ENCODE measurements around the gene RHD.
"Not testable (repeated sequence)": the region's sequence is repeated elsewhere in the genome, so short reads cannot be mapped to it uniquely, and the experiment has no call there.

The RHD gene

GRCh38 chr1:25272238-25272637 lies at the start of gene RHD:
RHD (plus strand) TSS chr1:25272509; CDS start chr1:25272548, 39 bp downstream.
- not testable (repeated sequence) for DNase-seq

GRCh38 chr1:25222606-25223005 lies 49.7 kb upstream of the RHD start:
- DNase-seq: no peak

- DNase-seq: no peak
Measured at GRCh38 chr1:25223471-25223870, 48.8 kb upstream of the RHD start.

- peak; percentile 94 for DNase-seq
Measured at GRCh38 chr1:25232027-25232865, 40.1 kb upstream of the RHD start, which contains the start of gene SYF2. SYF2 (minus strand) TSS chr1:25232502; CDS start chr1:25232467, 35 bp downstream.

- DNase-seq: peak; percentile 88
Measured at GRCh38 chr1:25232866-25233784, 39.2 kb upstream of the RHD start.

- not testable (repeated sequence) for DNase-seq
Measured at GRCh38 chr1:25235411-25235810, 36.9 kb upstream of the RHD start.

GRCh38 chr1:25236261-25236660 lies 36.0 kb upstream of the RHD start:
- DNase-seq: not testable (repeated sequence)

GRCh38 chr1:25238046-25238445 lies 34.3 kb upstream of the RHD start:
- no peak for DNase-seq

GRCh38 chr1:25239681-25240541 lies 32.4 kb upstream of the RHD start:
- DNase-seq: peak; percentile 97

GRCh38 chr1:25243907-25244306 lies 28.4 kb upstream of the RHD start:
- DNase-seq: no peak

- DNase-seq: no peak
Measured at GRCh38 chr1:25245393-25245792, 26.9 kb upstream of the RHD start.

- peak; percentile 15 for DNase-seq
Measured at GRCh38 chr1:25245809-25246599, 26.3 kb upstream of the RHD start.

GRCh38 chr1:25246600-25247023 lies 25.7 kb upstream of the RHD start:
- DNase-seq: peak; percentile 26

- DNase-seq: peak; percentile 99
Measured at GRCh38 chr1:25247024-25247828, 25.1 kb upstream of the RHD start, which contains the start of gene RSRP1. RSRP1 (minus strand) TSS chr1:25247454; CDS start chr1:25246963, 491 bp downstream.

- DNase-seq: no peak
Measured at GRCh38 chr1:25247829-25248754, 24.2 kb upstream of the RHD start.

- no peak for DNase-seq
Measured at GRCh38 chr1:25253911-25254310, 18.4 kb upstream of the RHD start.

GRCh38 chr1:25255706-25256577 lies 16.4 kb upstream of the RHD start:
- DNase-seq: no peak

GRCh38 chr1:25256578-25256965 lies 15.7 kb upstream of the RHD start:
- no peak for DNase-seq
